Uterus (tissue), 2 donors: ENCODE measurements around the gene DPP6.

Experiments
- CTCF ChIP-seq, 4 experiments: fragments of 200-600 bp in 2 of 4; fragments of 450-650 bp in 2 of 4; sonication (generic) in 2 of 4; IDR thresholded peaks; one replicate each; pipeline ENCODE4 v1.5.1; 2016 to 2019; ENCODE audit warnings: antibody characterized with exemption in 4 of 4, mild to moderate bottlenecking in 2 of 4, moderate library complexity in 1 of 4
- POLR2A ChIP-seq, 2 donors: fragments of 450-650 bp; IDR thresholded peaks; one replicate each; pipeline ENCODE4 v1.6.1; 2016; ENCODE audit warnings: antibody characterized with exemption in 2 of 2, mild to moderate bottlenecking in 1 of 2, moderate library complexity in 1 of 2

GRCh38 chr7:154888690-154889089 lies 836.5 kb downstream of the DPP6 start:
- no peak for TF ChIP-seq CTCF (IDR thresholded peaks at IDR 0.05)
- TF ChIP-seq POLR2A (IDR thresholded peaks at IDR 0.05) = no peak
